Measurements from ENCODE around the gene CHST4.

- TF ChIP-seq CTCF (IDR thresholded peaks at IDR 0.05; ENCODE audit: extremely low read depth in 1 of 2, insufficient read depth in 1 of 2, low read depth in 1 of 2, low read length in 2 of 2) = no peak
- TF ChIP-seq MYC (IDR thresholded peaks at IDR 0.05; ENCODE audit: low read depth, low read length) = no peak
- no peak for TF ChIP-seq FOS (IDR thresholded peaks at IDR 0.05; ENCODE audit: borderline replicate concordance, insufficient read depth, low read length)
Measured at GRCh38 chr16:71574702-71575101, 48.5 kb downstream of the CHST4 start.
